ENCODE results near the gene COX19.
"Not testable (repeated sequence)": the region's sequence is repeated elsewhere in the genome, so short reads cannot be mapped to it uniquely, and the experiment has no call there.

The COX19 gene

DNA sequence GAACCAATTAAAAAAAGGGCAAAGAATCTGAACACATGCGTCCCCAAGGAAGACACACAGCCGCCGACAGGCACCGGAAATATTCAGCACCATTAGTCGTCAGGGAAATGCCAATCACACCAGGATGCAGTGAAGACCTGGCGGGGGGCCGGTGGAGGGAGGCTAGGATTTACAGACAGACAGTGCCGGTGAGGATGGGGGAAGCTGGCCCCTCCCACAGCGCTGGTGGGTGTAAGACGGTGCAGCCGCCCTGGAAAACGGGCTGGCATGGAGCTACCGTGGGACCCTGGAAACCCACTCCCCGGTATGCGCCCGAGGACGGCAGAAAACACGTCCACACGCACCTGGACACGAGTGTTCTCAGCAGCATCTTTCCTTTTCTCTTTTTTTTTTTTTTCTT, 16.1 kb downstream of the COX19 start:
- no peak for DNase-seq

DNA sequence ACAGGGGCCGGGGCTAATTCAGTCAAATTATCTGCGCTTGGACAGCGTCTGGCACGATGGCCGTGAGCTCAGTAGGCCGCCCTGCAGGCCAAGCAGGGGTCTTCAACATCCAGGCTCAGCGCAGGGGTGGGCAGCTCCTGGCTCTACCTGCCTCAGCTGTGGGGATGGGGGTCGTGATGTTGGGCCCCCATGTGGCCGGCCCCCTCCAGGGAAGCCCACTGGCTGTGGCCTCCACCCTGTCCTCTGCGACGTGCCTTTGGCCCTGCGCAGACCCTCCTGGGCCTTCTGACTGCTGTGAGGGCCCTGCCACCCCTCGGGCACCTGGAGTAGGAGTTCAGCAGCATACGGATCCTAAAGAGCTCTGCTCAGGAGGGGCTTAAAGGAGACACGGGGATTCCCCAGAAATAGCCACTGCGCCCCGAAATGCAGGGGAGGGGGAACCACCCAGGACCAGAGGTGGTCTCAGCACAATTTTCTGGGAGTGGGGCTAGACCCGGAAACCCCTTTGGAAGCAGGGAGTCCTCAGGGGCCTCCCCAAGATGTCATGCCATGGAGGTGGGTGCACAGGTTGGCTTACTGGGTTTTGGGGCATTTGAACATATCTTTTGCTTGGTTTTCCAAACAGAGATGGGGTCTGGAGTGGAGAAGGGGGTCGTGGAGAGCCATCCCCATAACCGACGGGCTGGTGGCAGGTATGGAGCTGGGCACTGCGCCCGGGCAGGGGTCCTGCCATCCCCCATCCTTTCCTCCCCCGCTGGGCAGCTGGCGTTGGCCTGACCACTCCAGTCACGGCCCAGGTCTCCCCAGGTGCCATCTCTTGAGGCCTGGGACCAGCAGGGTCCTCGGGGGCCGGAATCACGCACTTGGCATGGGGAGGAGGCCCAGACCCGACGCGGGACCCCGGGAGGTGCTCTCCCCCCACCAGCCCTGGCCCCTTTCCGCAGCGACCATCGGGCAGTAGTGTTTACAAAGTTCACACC, 16.8 kb downstream of the COX19 start:
- DNase-seq: no peak

DNA sequence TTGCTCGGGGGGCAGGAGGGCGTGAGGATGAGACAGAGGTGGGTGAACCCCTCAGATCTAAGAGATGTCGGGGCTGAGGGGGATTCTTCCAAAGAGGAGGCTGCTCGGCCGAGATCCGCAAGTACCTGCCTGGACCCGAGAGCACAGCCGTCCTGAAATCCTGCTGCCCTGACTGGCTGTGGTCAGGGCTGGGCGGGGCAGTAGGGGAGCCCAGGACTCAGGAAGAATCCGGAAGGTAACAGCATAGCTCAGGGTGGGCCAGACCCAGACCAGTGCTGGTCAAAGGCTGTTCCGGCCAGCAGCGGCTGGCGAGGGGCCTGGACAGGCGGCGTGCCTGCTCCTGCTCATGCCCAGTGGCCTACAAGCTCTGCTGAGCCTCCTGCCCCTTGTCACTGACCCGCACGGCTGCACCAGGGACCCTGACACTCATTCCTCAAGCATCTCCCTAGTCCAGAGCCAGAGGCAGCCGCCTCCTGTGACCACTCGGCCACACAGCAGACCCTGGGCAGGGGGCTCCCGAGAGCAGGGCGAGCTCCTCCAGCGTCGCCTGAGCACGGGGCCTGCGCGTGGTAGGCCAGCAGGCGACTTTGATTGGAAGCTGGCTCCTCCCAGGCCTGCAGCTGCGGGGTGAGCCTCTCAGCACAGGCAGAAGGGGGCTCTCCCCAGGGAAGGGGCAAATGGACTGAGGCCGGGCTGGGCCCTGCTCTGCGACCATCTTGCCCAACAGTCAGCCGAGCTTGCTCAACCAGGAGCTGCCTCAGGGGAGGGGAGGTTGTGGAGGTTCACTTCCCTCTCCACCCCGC, 17.7 kb downstream of the COX19 start:
- peak in 1 of 2 donors; percentile 37 for DNase-seq

DNA sequence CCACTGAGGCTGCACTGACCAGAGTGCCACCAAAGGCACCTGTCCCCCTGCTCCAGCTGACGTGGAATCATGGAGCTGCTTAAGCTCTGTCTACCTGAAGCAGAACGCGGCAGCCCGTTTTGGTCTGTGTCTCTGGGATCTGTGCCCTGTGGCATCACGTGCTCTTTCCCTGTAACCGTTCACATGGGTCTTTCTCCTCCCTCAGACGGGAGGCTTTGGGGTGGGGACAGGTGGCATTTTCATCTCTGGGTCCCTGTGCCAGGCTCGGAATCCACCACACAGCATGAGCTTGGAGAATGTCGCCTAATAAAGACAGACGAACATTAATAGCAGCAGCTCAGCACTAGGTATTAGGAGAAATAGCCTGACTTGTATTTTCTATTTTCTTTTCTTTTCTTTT, 19.3 kb downstream of the COX19 start:
- no peak for DNase-seq

DNA sequence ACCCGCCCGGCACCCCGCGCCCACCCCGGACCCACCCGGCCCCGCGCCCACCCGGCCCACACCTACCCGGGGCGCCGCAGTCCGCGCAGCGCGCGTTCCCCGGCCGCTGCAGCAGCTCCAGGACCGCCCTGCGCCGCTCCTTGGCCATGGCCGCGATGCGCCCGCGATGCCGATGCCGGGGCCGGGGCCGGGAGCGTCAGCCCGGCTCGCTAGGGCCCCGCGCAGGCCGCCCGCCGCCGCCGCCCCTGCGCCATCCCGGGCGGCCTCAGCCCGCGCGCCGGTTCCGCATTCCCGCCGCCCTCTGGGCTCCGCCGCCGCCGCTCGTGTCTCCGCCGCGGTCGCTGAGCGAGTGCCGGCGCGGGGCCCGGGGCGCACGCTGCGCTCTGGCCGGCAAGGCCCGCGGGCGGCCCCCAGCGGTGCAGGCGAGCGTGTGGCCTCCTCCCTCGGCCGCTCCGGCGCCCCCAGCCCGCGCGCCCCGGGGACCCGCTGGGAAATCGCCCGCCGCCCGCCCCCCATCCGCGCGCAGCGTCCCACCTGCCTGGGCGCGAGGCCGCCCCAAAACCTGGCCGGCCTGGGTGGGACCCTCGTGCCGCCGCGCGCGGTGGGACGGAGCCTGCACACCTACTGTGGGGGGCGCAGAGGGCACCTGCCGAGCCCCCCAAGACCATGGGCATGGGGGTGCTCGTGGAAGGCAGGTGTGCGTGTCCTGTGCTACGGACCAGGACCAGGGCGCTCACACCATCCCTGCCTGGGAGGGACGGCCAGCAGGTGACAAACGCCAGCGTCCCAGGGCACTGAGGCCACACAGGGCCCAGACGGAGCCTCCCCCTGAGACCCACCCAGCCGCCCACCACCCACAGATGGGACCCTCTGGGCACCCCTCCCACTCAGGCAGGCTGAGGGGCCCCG, 20.8 kb downstream of the COX19 start, which contains the start of gene ADAP1:
Gene ADAP1, minus strand, starts transcription at position 351 of the 909 bp plus-strand sequence. Its CDS starts 203 bp downstream, at position 148.
- DNase-seq: peak; percentile 22 to 34

DNA sequence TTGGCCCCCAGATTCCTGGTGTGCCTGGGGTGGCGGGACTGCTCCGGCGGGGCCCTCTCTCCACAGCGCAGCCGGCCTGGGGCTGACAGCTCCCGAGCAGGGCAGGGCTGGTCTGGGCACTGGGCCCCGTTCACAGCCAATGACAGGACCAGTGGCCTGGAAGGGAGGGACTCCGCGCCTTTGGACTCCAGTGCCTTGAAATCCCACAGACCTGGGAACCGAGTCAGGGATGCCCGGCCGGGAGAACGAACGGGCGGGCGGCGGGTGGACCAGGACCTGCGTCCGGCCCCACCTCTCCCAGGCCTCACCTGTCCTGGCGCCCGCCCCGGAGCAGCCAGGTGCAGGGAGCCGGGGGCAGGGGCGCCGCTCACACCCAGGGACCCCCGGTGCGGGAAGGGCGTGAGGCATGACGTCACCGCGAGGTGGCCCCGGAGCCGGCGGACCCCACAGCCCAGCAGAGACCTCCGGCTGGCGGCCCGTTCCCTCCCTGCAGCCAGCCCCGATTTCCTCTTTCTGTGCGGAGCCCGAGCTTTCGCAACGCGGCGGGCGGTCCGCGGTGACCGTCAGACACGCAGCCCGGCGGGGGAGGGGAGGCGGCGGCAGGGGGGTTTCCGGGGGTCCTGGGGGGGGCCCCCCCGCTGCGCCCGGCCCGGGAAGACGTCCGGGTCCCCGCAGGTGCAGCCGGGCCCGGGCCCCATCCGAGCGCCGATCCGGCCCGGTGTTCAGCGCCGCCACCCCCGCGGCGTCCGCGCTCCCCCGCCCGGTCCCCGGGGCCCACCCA, 21.6 kb downstream of the COX19 start:
- peak in 1 of 2 donors; percentile 34 for DNase-seq

DNA sequence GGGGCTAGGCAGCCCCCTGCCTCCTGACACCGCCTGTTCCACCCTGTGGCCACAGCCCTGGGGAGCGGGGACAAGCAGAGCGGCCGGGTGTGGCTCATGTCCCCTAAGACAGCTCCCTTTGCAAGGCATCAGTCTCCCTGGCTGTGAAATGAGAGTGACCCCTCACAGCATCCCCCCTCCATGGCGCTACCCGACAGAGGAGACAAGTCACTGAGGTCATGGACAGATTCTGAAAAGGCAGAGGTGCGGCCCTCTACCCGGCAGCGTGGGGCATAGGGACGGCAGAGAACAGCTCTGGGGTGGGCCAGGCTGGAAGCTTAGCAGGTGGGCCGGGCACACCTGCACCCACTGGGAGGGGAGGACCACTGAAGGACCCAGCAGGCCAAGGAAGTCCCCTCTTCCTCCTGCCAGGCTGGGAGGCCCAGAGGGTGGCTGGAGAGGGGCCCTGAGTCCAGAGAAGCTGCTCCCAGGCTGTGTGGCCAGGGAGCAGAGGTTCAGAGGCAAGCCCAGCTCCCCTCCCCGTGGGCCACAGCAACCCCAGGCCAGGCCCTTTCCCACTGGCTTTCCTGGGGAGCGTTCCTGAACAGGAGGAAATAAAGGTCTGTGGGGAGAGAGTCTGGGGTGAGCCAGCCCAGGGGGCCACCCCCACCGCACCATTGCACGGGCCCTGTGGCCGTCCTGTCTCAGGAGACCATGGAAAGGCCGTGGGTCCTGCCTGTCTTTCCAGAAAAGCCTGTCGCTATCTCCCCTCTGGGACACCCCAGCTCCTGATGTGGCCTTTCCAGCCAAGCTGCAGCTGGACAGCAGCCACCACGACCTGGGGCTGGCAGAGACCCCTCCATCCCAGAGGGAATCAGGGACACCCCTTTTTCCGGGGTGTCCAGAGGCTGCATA, 22.6 kb downstream of the COX19 start:
- no peak for DNase-seq

DNA sequence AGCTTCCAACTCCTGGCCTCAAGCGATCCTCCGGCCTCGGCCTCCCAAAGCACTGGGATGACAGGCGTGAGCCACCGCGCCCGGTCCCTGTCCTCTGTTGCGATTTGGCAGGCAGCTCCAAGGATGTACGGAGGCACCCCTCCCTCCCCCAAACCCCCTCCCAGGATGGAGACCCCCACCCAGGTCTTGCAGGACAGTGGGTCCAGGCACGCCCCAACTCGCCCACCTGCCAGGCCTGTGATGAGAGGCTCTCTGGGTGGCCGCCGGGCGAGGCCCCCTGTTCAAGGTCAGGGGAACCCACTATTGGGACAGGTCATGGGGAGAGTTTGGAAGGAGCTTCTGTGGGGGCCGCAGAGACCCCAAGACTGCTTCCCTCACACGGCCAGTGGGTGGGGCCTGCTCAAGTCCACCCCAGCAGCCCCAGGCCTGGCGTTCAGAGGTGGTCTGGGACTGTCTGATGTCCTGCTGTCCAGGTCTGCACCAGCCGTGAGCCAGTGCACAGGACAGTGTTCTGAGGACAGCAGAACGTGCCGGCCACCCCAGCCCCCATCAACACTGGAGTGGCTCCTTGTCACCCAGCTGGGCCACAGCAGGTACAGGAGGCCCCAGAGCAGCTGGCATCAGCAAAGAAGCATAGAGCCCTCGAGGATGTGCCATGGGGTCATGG, 23.3 kb downstream of the COX19 start:
- DNase-seq: no peak

DNA sequence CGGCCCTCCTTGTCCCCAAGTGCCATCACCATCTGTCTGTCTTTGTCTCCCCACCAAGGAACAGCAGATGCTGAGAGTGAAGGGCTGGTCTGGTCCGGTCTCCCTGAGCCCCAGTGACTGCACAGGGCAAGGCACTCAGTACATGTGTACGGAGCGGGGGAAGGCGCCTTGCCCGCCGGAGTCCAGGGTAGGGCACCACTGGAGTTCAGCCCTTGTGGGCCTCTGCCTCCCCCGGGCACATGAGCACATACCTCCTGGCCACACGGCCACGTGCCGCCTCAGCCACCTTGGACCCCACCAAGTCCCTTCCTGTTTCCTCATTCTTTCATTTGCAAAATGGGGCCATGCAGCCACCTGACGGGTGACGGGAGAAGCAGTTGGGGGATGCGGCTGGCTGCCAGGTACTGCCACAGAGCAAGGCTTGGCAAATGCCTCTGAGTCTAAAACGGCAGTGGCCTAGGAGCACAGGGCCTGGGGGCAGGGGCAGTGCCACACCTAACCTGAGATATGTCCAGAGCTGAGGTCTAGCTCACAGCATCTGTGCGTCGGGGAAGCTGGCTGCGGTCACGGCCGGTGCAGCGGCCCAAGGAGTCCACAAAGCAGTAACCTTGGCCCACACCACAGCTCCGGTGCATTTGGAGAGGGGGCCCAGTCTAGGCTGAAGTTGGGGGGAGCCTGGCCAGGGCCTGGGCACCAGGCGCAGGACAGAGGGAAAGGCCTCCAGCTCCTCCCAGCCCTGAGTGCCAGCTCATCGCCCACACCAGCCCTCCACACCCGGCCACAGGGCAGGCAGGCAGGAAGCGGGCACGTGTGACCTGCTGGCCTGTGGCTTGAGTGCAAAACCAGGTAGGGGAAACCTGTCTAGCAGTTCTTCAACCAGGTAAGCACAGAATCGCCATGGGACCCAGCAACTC, 26.1 kb downstream of the COX19 start:
- DNase-seq: no peak

DNA sequence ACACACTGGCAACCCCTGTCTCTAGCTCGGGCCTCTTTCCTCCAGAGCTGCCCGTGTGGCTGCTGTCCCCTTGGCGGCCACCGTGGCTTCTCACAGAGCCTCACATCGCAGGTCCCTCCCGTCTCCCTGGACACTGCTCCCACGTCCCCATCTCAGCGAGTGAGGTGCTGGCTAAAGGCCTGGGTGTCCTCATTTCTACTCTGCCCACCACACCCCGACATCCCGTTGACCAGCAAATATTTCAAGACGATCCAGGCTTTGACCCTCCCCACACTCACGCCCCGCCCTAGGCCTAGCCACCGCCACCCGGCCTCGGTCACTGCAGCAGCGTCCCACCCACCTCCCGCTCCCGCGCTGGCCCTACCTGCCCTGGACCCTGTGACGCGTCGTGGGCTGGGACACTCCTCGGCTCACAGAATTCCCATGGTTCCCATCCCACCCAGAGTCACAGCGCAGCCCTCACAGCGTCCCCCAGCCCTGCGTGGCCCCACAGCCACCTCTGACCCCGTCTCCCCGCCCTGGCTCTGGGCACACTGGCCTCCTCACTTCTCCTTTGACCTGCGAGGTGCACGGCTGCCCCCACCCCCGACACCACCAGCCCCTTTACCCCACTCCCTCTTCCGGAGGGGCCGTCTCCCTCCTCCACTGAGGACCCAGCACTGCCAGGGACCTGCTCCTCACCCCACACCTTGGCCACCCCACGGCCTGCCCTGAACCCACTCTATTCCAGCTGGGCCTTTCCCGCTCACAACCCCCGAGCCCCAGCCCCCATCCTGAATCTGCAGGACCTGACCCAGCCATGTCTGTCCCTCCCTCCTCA, 27.7 kb downstream of the COX19 start:
- DNase-seq: no peak

DNA sequence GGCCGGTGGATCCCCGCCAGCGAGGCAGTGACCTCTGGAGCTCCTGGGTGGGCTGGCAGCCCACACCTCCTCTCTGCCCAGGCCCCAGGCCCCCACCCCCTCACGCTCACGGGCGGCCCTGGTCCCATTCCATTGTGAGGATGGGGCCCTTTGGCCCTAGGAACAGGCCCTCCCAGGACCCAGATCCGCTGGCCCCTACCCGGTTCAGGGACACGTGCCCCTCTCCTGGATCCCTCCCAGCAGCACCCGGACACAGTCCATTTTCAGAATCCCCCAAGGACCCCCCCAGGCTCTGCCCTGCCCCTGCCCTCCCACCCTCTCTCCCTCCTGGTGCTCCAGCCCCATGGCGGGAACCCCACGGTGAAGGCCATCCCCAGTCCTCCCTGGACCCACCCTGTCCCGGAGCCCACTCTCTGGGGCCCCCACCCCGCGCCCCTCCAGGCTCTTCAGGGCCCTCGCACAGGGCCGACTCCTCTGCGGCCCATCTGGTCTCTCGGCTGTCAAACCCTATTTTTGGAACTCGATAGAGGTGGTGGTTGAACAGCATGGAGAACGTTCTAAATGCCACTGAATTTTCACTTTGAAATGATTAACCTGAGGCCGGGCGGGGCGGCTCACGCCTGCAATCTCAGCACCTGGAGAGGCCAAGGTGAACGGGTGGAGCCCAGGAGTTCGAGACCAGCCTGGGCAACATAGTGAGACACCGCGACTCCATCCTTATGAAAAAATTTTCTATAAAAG, 28.9 kb downstream of the COX19 start:
- no peak for DNase-seq

DNA sequence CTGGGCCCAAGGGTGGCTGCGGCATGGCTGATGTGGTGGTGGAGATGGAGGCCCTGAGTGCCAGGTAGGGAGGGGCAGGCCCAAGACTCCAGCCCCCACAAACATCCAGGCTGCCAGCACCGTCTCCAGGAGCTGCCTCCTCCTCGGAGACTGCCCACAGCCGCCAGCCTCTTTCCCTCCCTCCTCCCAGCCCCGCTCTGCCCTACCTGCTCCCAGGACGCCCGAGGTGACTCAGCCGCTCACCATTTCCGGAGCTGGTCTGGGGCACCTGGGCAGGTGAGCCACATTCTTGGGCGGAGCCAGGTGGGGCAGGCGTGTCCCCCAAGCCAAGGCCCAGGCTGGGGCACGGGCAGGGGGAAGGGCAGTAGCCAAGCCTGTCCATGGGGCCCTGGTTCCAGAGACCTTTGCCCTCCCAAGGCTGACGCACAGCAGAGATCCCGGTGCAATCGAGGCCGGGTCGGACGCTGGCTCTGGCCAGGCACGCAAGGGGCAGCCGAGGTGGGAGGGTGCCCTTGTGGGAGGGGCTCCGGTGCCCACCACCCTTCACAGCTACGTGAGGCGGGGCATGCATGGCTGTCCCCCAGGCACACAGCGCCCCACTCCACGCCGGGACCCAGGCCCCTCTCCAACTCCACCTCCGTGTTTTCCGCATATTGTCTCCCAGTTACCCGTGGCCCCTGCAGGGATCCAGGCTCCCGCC, 29.6 kb downstream of the COX19 start:
- no peak for DNase-seq

DNA sequence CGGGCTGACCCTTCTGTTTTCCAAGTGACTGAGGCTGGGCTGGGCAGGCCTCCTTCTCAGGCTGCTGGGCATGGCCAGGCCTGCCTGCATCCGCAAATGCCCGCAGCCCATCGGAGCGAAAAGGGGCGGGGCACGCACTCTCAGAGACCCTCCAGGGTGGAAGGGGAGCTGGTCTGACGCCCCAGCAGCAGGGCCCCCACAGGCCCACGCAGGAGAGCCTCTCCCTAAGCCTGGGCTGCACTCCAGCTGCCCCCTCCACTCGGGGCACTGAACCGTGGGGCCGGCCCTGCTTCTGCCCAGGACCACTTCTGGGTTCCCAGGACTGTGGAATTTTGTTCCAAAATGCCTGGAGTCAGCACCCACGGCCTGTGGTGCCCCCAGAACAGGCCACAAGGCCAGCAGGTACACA, 30.2 kb downstream of the COX19 start:
- no peak for DNase-seq

DNA sequence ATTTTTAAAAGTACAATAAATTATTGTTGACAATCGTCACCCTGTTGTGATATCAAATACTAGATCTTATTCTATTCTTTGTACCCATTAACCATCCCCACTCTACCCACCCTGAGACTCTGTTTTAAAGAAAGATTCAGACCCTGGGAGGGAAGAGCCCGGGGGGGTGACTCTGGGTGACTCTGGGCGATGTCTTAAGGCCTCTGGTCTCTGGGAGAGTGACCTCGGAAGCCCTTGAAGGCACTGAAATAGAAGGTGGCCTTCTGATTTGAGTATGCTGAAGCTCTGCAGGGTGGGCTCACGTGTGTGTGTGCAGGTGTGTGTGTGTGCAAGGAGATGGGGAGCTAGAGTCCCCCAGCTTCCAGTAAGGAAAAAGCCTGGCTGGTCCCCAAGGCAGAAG, 30.6 kb downstream of the COX19 start:
- no peak for DNase-seq

DNA sequence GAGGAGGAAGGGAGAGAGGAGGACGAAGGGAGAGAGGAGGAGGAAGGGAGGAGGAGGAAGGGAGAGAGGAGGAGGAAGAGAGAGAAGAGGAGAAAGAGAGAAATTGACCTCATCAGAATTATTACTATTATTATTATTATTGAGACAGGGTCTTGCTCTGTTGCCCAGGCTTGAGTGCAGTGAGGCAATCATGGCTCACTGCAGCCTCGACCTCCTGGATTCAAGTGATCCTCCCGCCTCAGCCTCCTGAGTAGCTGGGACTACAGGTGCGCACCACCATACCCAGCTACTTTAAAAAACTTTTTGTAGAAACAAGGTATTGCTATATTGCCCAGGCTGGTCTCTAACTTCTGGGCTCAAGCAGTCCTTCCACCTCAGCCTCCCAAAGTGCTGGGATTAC, 31.6 kb downstream of the COX19 start:
- not testable (repeated sequence) for DNase-seq

DNA sequence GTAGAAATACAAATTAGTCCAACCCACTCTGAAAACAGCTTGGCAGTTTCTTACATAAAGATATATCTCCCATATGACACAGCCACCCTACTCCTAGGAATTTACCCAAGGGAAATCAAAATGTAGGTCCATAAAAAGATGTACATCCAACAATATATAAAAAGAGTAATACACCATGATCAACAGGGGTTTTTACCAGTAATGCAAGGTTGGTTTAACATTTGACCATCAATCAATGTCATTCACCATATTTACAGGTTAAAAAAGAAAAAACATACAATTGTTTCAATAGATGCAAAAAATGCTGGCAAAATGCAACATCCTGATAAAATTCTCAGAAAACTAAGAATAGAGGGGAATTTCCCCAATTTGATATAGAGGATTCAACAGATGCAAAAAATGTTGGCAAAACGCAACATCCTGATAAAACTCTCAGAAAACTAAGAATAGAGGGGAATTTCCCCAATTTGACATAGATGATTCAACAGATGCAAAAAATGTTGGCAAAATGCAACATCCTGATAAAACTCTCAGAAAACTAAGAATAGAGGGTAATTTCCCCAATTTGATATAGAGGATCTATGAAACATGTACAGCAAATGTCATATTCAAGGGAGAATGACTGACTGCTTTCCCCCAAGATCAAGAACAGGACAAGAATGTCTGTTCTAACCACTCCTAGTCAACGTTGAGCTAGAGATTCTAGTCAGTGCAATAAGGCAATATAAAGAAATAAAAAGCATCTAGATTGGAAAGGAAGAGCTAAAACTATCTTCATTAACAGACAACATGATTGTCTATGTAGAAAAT, 34.5 kb downstream of the COX19 start:
- no peak for DNase-seq
